GM21737 (cell line): ENCODE data around the gene HNRNPA2B1.
"Not testable (repeated sequence)": the region's sequence is repeated elsewhere in the genome, so short reads cannot be mapped to it uniquely, and the experiment has no call there.

Experiments
- ATAC-seq: cut with Tn5 transposase; IDR thresholded peaks from one replicate; pipeline ENCODE4 v1.9.1; 2021; ENCODE audit warnings: mild to moderate bottlenecking, moderate library complexity; ENCODE audit not compliant: unreplicated experiment

The HNRNPA2B1 gene

GRCh38 chr7:26147646-26148306, 52.8 kb downstream of the HNRNPA2B1 start:
- not testable (repeated sequence) for ATAC-seq

- no peak for ATAC-seq
Observed at GRCh38 chr7:26147030-26147429, 53.5 kb downstream of the HNRNPA2B1 start.

DNA sequence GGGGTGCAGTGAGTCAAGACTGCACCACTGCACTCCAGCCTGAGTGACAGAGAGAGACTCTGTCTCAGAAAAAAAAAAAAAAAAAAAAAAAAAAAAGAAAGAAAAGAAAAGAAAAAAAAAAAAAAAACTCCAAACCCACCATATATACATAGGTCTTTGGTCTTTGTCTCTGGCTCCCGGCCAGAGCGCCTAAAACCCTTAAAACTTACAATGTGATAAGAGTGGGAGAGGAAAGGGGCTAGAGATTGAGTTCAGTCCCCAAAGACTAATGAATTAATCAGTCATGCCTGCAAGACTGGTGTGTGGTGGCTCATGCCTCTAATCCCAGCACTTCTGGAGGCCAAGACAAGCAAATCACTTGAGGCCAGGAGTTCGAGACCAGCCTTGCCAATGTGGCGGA, 55.3 kb downstream of the HNRNPA2B1 start:
- no peak for ATAC-seq

DNA sequence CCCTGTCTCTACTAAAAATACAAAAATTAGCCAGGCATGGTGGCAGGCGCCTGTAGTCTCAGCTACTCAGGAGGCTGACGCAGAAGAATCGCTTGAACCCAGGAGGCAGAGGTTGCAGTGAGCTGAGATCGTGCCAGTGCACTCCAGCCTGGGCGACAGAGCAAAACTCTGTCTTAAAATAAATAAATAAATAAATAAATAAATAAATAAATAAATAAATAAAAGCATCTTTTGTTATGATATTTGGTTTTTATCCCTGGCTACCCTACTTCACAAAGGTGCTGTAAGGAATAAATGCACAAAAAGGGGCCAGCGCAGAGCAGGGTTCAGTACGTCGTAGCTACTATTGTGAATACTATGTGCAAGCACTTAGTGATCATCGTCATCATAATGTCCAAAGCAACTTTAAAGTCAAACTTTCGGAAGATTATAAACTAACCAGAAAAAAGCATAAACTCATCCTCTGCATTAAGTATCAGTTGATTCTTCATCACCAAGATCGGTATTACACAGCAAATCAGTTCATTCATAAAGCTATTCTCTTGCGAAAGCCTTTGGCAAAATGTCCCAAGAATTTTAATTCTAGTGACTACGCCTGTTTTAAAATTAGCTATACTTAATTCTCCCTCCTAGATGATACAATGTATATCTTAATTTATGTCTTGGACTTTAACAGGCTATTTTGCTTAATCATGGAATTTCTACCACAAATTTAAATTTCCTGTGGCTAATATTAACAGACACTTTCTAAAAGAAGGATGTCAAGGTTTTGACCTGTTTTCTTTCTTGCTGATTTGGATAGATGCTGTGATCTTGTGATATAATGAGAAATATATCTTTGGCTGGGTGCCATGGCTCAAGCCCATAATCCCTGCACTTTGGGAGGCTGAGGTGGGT, 56.1 kb downstream of the HNRNPA2B1 start:
- ATAC-seq: no peak

DNA sequence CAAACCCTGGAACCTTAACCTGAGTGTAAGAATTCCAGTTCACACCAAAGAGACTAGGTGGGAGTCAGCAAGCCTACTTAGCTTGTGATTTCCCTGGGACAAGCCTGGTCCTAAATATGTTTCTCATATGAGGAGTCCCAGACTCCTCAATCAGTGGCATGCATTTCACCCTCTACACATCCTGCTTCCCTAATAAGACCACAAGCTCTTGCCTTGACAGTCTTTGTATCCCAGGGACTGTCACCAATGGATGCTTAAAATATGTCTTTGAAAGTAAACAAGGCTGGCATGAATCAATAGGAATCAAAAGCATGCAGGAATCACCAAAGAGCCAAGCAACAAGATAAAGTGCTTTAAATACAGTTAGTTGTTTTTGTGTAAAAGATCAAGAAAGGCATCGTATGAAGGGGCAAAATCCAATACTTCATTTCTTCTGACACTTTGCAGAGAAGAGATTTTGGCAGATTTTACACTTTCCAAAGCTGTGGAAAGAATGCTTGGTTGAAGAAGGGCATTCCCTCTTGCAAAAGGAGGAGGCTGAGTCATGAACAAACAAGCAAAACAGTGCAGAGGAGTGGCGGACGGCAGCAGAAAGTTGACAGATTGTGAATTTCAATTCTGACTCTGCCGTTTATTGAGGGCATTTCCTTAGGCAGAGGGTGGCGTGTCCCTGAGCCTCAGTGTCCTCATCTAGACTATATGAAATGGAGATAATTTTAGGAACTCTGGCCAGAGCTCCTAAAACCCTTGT, 57.1 kb downstream of the HNRNPA2B1 start:
- ATAC-seq: no peak

- ATAC-seq: no peak
Observed at GRCh38 chr7:26141077-26141476, 59.5 kb downstream of the HNRNPA2B1 start.

- no peak for ATAC-seq
Observed at GRCh38 chr7:26140380-26140779, 60.2 kb downstream of the HNRNPA2B1 start.
